HCT116 (cell line): Measurements from ENCODE around the gene ZNF674. TPM values are rescaled to one million over a fixed set of nuclear protein-coding genes. Genes with fewer than 3 reads are reported as not detected.
"Not testable (repeated sequence)": the region's sequence is repeated elsewhere in the genome, so short reads cannot be mapped to it uniquely, and the experiment has no call there.

Source experiments
- ATAC-seq: fragments of 200-7000 bp; cut with Tn5 transposase; 2 replicates; pipeline ENCODE4 v1.9.1; 2020; ENCODE audit warnings: mild to moderate bottlenecking, moderate library complexity
- BruUV-seq: library from RNA; stranded (reverse); fragments of 400-500 nt; replicated peaks from 2 replicates; lab custom pipeline; 2021; lab: Mats Ljungman, UMichigan
- CTCF ChIA-PET: fragments of 300-600 bp; sonication (Branson Sonifier 250); formaldehyde crosslinking; loops from one replicate; lab custom pipeline; 2021; ENCODE audit warnings: antibody characterized with exemption; lab: Charles Lee
- POLR2A ChIA-PET: fragments of 300-600, 350-600 bp; sonication (Branson Sonifier 250); formaldehyde crosslinking; loops from one replicate; lab custom pipeline; 2021; ENCODE audit warnings: antibody characterized with exemption; lab: Charles Lee
- RAD21 ChIA-PET, 2 experiments: fragments of 300-600 bp; sonication (Branson Sonifier 250); formaldehyde crosslinking; loops; one replicate each; lab custom pipeline; 2023; ENCODE audit warnings: low total read pairs in 2 of 2; ENCODE audit not compliant: uncharacterized antibody in 2 of 2, unreplicated experiment in 2 of 2, low non-redundant PET in 1 of 2; lab: Charles Lee
- DNase-seq: peaks from one replicate; pipeline ENCODE4 v3.0.0-alpha.2; 2010; ENCODE audit warnings: low read depth, low spot score
- H2AFZ ChIP-seq: fragments of 200-600 bp; shearing (Covaris generic), sonication (generic); 2 replicates; pipeline ENCODE4 v1.6.1; 2017; ENCODE audit warnings: low read depth, mixed run types, mixed read lengths, antibody characterized with exemption, low read length; ENCODE audit not compliant: poor library complexity, severe bottlenecking
- H3K27ac ChIP-seq: 2 replicates; pipeline ENCODE4 v1.5.1; 2012; ENCODE audit warnings: low read depth, low read length
- H3K27me3 ChIP-seq: fragments of 200-600 bp; sonication (generic); 2 replicates; pipeline ENCODE4 v1.6.1; 2016; ENCODE audit warnings: mixed run types, low read length, mixed read lengths; ENCODE audit not compliant: insufficient read depth
- H3K36me3 ChIP-seq, 2 experiments: fragments of 200-500 bp in 1 of 2; fragments of 200-600 bp in 1 of 2; sonication (Bioruptor generic) in 1 of 2; sonication (generic) in 1 of 2; 2 replicates each; pipeline versions ENCODE4 v1.5.1 to v1.6.1; 2014 to 2016; ENCODE audit warnings: low read length in 2 of 2, inconsistent platforms in 1 of 2, mixed read lengths in 1 of 2, mixed run types in 1 of 2; ENCODE audit not compliant: insufficient read depth in 2 of 2, control insufficient read depth in 1 of 2
- H3K4me1 ChIP-seq, 2 experiments: fragments of 200-600 bp in 1 of 2; sonication (generic) in 1 of 2; 2 replicates each; pipeline versions ENCODE4 v1.5.1 to v1.6.1; 2012 to 2017; ENCODE audit warnings: low read length in 2 of 2, inconsistent platforms in 1 of 2, mild to moderate bottlenecking in 1 of 2, mixed read lengths in 1 of 2, mixed run types in 1 of 2, moderate library complexity in 1 of 2; ENCODE audit not compliant: insufficient read depth in 2 of 2, control insufficient read depth in 1 of 2
- H3K4me2 ChIP-seq: fragments of 200-600 bp; sonication (generic); 2 replicates; pipeline ENCODE4 v1.6.1; 2017; ENCODE audit warnings: mixed run types, low read length, mixed read lengths
- H3K4me3 ChIP-seq, 2 experiments: fragments of 200-600 bp in 1 of 2; sonication (generic) in 1 of 2; replicated peaks in 1 of 2; 2 replicates each; pipeline ENCODE4 v1.5.1; 2011 to 2016; ENCODE audit warnings: low read length in 2 of 2, control low read depth in 1 of 2, low read depth in 1 of 2, mild to moderate bottlenecking in 1 of 2, mixed read lengths in 1 of 2, mixed run types in 1 of 2
- H3K79me2 ChIP-seq: fragments of 200-600 bp; sonication (generic); 2 replicates; pipeline ENCODE4 v1.6.1; 2017; ENCODE audit warnings: mild to moderate bottlenecking, mixed run types, low read length, moderate library complexity, mixed read lengths; ENCODE audit not compliant: insufficient read depth
- H3K9ac ChIP-seq: fragments of 200-600 bp; sonication (generic); 2 replicates; pipeline ENCODE4 v1.6.1; 2016; ENCODE audit warnings: low read length, mixed read lengths
- H3K9me2 ChIP-seq: fragments of 200-600 bp; sonication (generic), shearing (Covaris generic); 2 replicates; pipeline ENCODE4 v1.6.1; 2017; ENCODE audit warnings: mixed run types, mild to moderate bottlenecking, moderate library complexity; ENCODE audit not compliant: insufficient read depth
- H3K9me3 ChIP-seq, 2 experiments: fragments of 200-500 bp in 1 of 2; fragments of 200-600 bp in 1 of 2; sonication (Bioruptor generic) in 1 of 2; sonication (generic) in 1 of 2; 2 replicates each; pipeline ENCODE4 v1.6.1; 2014 to 2017; ENCODE audit warnings: low read length in 2 of 2, mixed read lengths in 2 of 2, inconsistent platforms in 1 of 2, low read depth in 1 of 2, mild to moderate bottlenecking in 1 of 2, mixed run types in 1 of 2, moderate library complexity in 1 of 2; ENCODE audit not compliant: control insufficient read depth in 1 of 2, insufficient read depth in 1 of 2
- H4K20me1 ChIP-seq: fragments of 200-600 bp; sonication (generic), shearing (Covaris generic); 2 replicates; pipeline ENCODE4 v1.6.1; 2017; ENCODE audit warnings: mixed run types, mild to moderate bottlenecking, moderate library complexity; ENCODE audit not compliant: insufficient read depth
- ATF3 ChIP-seq: IDR thresholded peaks from 2 replicates; pipeline ENCODE4 v1.6.1; 2012
- ELF1 ChIP-seq: IDR thresholded peaks from 2 replicates; pipeline ENCODE4 v1.6.1; 2012; ENCODE audit warnings: low read depth, borderline replicate concordance
- EZH2phosphoT487 ChIP-seq: fragments of 200-600 bp; IDR thresholded peaks from 2 replicates; pipeline ENCODE4 v1.6.1; 2018; ENCODE audit warnings: antibody characterized with exemption, borderline replicate concordance
- POLR2AphosphoS5 ChIP-seq: IDR thresholded peaks from 2 replicates; pipeline ENCODE4 v1.6.1; 2011; ENCODE audit warnings: mild to moderate bottlenecking, low read depth, low read length, moderate library complexity
- SRF ChIP-seq: IDR thresholded peaks from 2 replicates; pipeline ENCODE4 v1.6.1; 2012; ENCODE audit warnings: low read depth
- intact Hi-C: fragments of 100-400 bp; cut with micrococcal nuclease; formaldehyde crosslinking; loops from 2 replicates; pipeline ENCODE4 v1.10.0; 2022
- total RNA-seq: library from RNA; stranded (reverse); gene quantifications from one replicate; pipeline ENCODE4 v1.2.1, GENCODE V29; 2021; ENCODE audit not compliant: unreplicated experiment

Gene ZNF674
- total RNA-seq, 1 experiment from 2014 or later, result 5.2 TPM

DNA sequence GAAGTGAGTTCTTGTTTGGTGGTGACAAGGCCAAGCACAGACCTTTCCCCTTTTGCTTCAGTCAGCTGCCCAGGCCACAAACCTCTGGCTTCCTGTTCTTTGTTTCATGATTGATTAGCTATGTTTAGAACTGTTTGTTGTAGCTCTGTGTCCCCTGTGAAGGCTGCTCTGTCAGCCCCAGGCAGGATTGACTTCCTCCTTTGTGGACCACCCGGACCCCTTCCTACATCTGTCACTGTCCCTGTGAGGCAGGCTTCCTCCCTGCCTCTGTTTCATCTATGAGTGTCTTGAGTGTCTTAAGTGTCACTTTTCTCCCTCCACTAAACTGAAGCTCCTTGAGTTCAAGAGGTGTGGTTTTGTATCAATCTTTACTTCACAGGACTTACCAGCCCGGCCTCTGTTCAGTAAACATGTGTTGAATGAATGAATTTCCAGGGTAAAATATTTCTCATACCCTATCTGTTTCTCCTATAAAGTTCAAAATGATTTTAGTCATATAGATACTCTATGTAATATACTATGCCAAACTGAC lies 83.5 kb downstream of the ZNF674 start:
- no peaks in the 10 kb centered on the region for H3K9me3 ChIP-seq
- CTCF ChIA-PET, result no interaction called here
- DNase-seq (no peak), ATAC-seq (no peak)
- TF ChIP-seq ATF3 (no peak), EZH2phosphoT487 (no peak), ELF1 (no peak), POLR2AphosphoS5 (no peak), SRF (no peak)
- RAD21 ChIA-PET, result no interaction called here
- H3K27me3 ChIP-seq, result no peaks in the 10 kb centered on the region
- peaks cover 0 to under 1% of the 10 kb centered on the region in 2 experiments; a peak in 1 of 4 replicates for H3K36me3 ChIP-seq
- no peak overlapping the region for H3K4me2 ChIP-seq
- H3K9ac ChIP-seq, result no peak overlapping the region
- intact Hi-C loops, result no loop called here
- no peak overlapping the region for H3K4me3 ChIP-seq
- H3K27ac ChIP-seq, result no peak overlapping the region
- no peaks in the 10 kb centered on the region for H3K4me1 ChIP-seq
- H2AFZ ChIP-seq, result no peak overlapping the region
- no TSS peak for BruUV-seq
- no peaks in the 10 kb centered on the region for H3K79me2 ChIP-seq
- H4K20me1 ChIP-seq, result no peaks in the 10 kb centered on the region
- POLR2A ChIA-PET, result no interaction called here
- H3K9me2 ChIP-seq, result no peaks in the 10 kb centered on the region

DNA sequence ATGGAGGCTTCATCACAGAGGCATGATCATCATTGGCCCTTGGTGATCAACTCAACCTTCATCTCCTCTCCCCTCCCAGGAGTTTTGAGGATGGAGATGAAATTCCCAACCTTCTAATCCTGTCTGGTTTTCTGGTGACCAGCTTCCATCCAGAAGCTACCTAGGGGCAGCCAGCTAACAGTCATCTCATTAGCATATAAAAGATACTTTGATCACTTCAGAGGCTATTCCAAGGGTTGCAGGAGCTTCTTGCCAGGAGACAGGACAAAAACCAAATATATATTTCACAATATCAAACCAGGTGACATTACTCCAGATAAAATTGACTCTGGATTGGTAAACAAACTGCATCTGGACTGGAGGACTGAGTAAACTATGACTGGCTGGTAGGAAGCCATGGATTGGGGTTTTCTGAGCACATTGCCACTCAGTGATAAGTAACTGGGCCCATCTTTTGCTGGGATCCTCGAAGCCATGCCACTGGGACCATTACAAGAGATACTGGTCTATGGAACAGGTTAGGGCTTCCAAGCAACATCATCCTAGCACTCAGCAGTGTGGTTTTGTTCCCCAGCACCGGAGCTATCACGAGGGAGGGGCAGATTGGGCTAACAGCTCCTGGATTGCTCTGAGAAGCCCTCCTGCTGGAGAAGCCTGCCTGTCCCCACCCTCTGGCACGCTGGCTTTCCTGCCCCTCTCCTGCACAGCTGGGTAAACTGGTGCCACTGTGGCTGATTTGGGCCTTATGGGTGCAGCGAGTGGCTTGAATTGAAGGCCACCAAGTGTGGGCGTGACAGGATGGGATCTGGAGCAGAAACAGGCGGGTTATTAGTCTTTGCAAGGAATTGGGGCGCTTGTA lies 84.2 kb downstream of the ZNF674 start:
- H3K36me3 ChIP-seq, H4K20me1 ChIP-seq, H3K4me1 ChIP-seq, H3K4me3 ChIP-seq, RAD21 ChIA-PET, H3K4me2 ChIP-seq, POLR2A ChIA-PET, H3K9me3 ChIP-seq, CTCF ChIA-PET, H3K27ac ChIP-seq, H3K9ac ChIP-seq, ATAC-seq, intact Hi-C loops, H2AFZ ChIP-seq, H3K27me3 ChIP-seq, H3K9me2 ChIP-seq, DNase-seq, H3K79me2 ChIP-seq, BruUV-seq: not testable (repeated sequence)
